ENCODE results near the gene EPN2. TPM values are rescaled to one million over a fixed set of nuclear protein-coding genes. Genes with fewer than 3 reads are reported as not detected.
"Not testable (repeated sequence)": the region's sequence is repeated elsewhere in the genome, so short reads cannot be mapped to it uniquely, and the experiment has no call there.

EPN2 gene
- 53.2 and 57.8 TPM in 2 replicates for total RNA-seq (2021)
- long read RNA-seq, full-length matches to known transcripts: 21 of 67 reads
- long read RNA-seq, partial matches to known transcripts: 7 of 67 reads
- long read RNA-seq, other reads (novel, unspliced or antisense): 39 of 67 reads

GRCh38 chr17:19237139-19237388, at the start of gene EPN2:
Gene EPN2, plus strand, starts transcription at chr17:19237366. Its CDS starts 45,754 bp downstream, at chr17:19283120.
- not testable (repeated sequence) for H2BK120ac ChIP-seq (ENCODE audit: low read depth, low read length, poor library complexity, severe bottlenecking); H4K5ac ChIP-seq (ENCODE audit: insufficient read length, low read depth, low read length); H3K9me3 ChIP-seq (ENCODE audit: control insufficient read depth, low read depth, low read length); H2BK15ac ChIP-seq (ENCODE audit: low read depth, low read length); H3K27ac ChIP-seq (ENCODE audit: insufficient read length, low read depth, low read length); H2BK20ac ChIP-seq (ENCODE audit: low read depth, low read length, poor library complexity, severe bottlenecking); H2BK5ac ChIP-seq (ENCODE audit: insufficient read length, low read length); H3K4me1 ChIP-seq (ENCODE audit: insufficient read depth, low read length); H3T11ph ChIP-seq (ENCODE audit: low read length); H3K23me2 ChIP-seq (ENCODE audit: insufficient read length, low read depth, low read length, poor library complexity, severe bottlenecking); H3K79me2 ChIP-seq (ENCODE audit: insufficient read depth, low read length); H3K79me1 ChIP-seq (ENCODE audit: insufficient read depth, low read depth, low read length, poor library complexity, severe bottlenecking); H2AK5ac ChIP-seq (ENCODE audit: insufficient read length, low read length); H4K91ac ChIP-seq (ENCODE audit: insufficient read length, low read depth, low read length); H4K20me1 ChIP-seq (ENCODE audit: control insufficient read depth, insufficient read depth, insufficient read length); H4K8ac ChIP-seq (replicated peaks; ENCODE audit: insufficient read length, low read depth, low read length); H3K27me3 ChIP-seq (ENCODE audit: insufficient read depth, low read length); H3K18ac ChIP-seq (ENCODE audit: insufficient read length, low read depth, low read length); H3K9me3 Mint-ChIP-seq; H3K23ac ChIP-seq (ENCODE audit: insufficient read length, low read depth, low read length); H3K56ac ChIP-seq (ENCODE audit: insufficient read length, low read depth, low read length); H2AFZ ChIP-seq (ENCODE audit: low read length); H3K4ac ChIP-seq (ENCODE audit: low read depth, low read length); H2BK12ac ChIP-seq (ENCODE audit: insufficient read length, low read depth, low read length); H3K27me3 Mint-ChIP-seq (ENCODE audit: low read depth)
- peak; percentile 68 for DNase-seq
- Mint-ChIP-seq H3K27ac (peak within 1 kb of the TSS in 2 of 3 experiments; percentile 82 to 97; a peak in 3 of 7 replicates), H3K4me3 (peak within 1 kb of the TSS; percentile 94 to 97), H3K36me3 (ENCODE audit: insufficient read depth in 1 of 3, low read depth in 3 of 3) (peaks cover 4 to 14% (median 9%) of the 10 kb centered on the region in 3 experiments; a peak in 6 of 7 replicates), H3K4me1 (peaks cover 10 to 11% of the 10 kb centered on the region in 2 experiments)
- Histone ChIP-seq H3K9ac (ENCODE audit: extremely low read depth, insufficient read length, low read length) (peak within 1 kb of the TSS; percentile 63), H3K4me2 (ENCODE audit: insufficient read depth, insufficient read length, low read length) (peak within 1 kb of the TSS; percentile 75), H3K14ac (ENCODE audit: insufficient read depth, low read length) (peak within 1 kb of the TSS; percentile 53)
- WGBS (ENCODE audit: extremely low coverage, insufficient read length, low lambda C conversion rate): no CpG with 5 or more reads among the region's 31 CpGs

- not testable (repeated sequence) for H3K36me3 Mint-ChIP-seq (ENCODE audit: insufficient read depth in 1 of 3, low read depth in 3 of 3); H3K27ac ChIP-seq (ENCODE audit: insufficient read length, low read depth, low read length)
Observed at GRCh38 chr17:19187883-19188869, 49.0 kb upstream of the EPN2 start.

More at GRCh38 chr17:19187883-19188869, 49.0 kb upstream of the EPN2 start:
- not testable (repeated sequence) for H3K9me3 ChIP-seq (ENCODE audit: control insufficient read depth, low read depth, low read length); H3K9me3 Mint-ChIP-seq; H2BK20ac ChIP-seq (ENCODE audit: low read depth, low read length, poor library complexity, severe bottlenecking); H3K56ac ChIP-seq (ENCODE audit: insufficient read length, low read depth, low read length); H3K14ac ChIP-seq (ENCODE audit: insufficient read depth, low read length); H3K79me2 ChIP-seq (ENCODE audit: insufficient read depth, low read length); H4K5ac ChIP-seq (ENCODE audit: insufficient read length, low read depth, low read length); H4K20me1 ChIP-seq (ENCODE audit: control insufficient read depth, insufficient read depth, insufficient read length); H2AFZ ChIP-seq (ENCODE audit: low read length); H2BK12ac ChIP-seq (ENCODE audit: insufficient read length, low read depth, low read length); H2BK5ac ChIP-seq (ENCODE audit: insufficient read length, low read length); H3K4ac ChIP-seq (ENCODE audit: low read depth, low read length); DNase-seq; H3K27ac Mint-ChIP-seq; H3K4me3 Mint-ChIP-seq; H3K4me1 ChIP-seq (ENCODE audit: insufficient read depth, low read length); H3K9ac ChIP-seq (ENCODE audit: extremely low read depth, insufficient read length, low read length); H3K23ac ChIP-seq (ENCODE audit: insufficient read length, low read depth, low read length); H2BK120ac ChIP-seq (ENCODE audit: low read depth, low read length, poor library complexity, severe bottlenecking); H3K18ac ChIP-seq (ENCODE audit: insufficient read length, low read depth, low read length); H4K91ac ChIP-seq (ENCODE audit: insufficient read length, low read depth, low read length); H3K4me2 ChIP-seq (ENCODE audit: insufficient read depth, insufficient read length, low read length); H4K8ac ChIP-seq (replicated peaks; ENCODE audit: insufficient read length, low read depth, low read length); H2BK15ac ChIP-seq (ENCODE audit: low read depth, low read length); H3K27me3 ChIP-seq (ENCODE audit: insufficient read depth, low read length); H3K4me1 Mint-ChIP-seq; H3K27me3 Mint-ChIP-seq (ENCODE audit: low read depth); H3K23me2 ChIP-seq (ENCODE audit: insufficient read length, low read depth, low read length, poor library complexity, severe bottlenecking); H3T11ph ChIP-seq (ENCODE audit: low read length); H3K79me1 ChIP-seq (ENCODE audit: insufficient read depth, low read depth, low read length, poor library complexity, severe bottlenecking); H2AK5ac ChIP-seq (ENCODE audit: insufficient read length, low read length)
- no CpG with 5 or more reads among the region's 62 CpGs for WGBS (ENCODE audit: extremely low coverage, insufficient read length, low lambda C conversion rate)

All from H9 (cell line).